Endothelial cell of umbilical vein (primary cell): ENCODE data around the gene YARS2. TPM values are rescaled to one million over a fixed set of nuclear protein-coding genes. Genes with fewer than 3 reads are reported as not detected.
"Not testable (repeated sequence)": the region's sequence is repeated elsewhere in the genome, so short reads cannot be mapped to it uniquely, and the experiment has no call there.

ENCODE experiments used
- BruUV-seq: library from RNA; stranded (reverse); fragments of 400-500 nt; replicated peaks from 2 replicates; lab custom pipeline; 2021; lab: Mats Ljungman, UMichigan
- CTCF ChIA-PET: fragments of 300-600, 350-600 bp; sonication (Branson Sonifier 250); formaldehyde crosslinking; loops from one replicate; lab custom pipeline; 2021; ENCODE audit warnings: antibody characterized with exemption, inconsistent platforms; lab: Charles Lee
- POLR2A ChIA-PET: fragments of 300-600, 350-600 bp; sonication (Branson Sonifier 250); formaldehyde crosslinking; loops from one replicate; lab custom pipeline; 2021; ENCODE audit warnings: antibody characterized with exemption, inconsistent platforms; lab: Charles Lee
- DNase-seq: peaks from one replicate; pipeline ENCODE4 v3.0.0-alpha.2; 2011; ENCODE audit warnings: low read depth, low spot score
- FAIRE-seq: peaks from 2 replicates; lab custom pipeline; 2011; peaks lifted over from hg19 to GRCh38; lab: Jason Lieb, UNC
- H2AFZ ChIP-seq: 2 replicates; pipeline ENCODE4 v1.6.0; 2012; ENCODE audit warnings: low read depth, low read length, control low read depth, inconsistent platforms
- H3K27ac ChIP-seq: 2 replicates; pipeline ENCODE4 v1.5.1; 2011; ENCODE audit warnings: low read depth, mild to moderate bottlenecking, control low read depth, low read length, moderate library complexity; ENCODE audit not compliant: insufficient read depth
- H3K27me3 ChIP-seq, 2 experiments: 2 replicates each; pipeline versions ENCODE4 v1.6.0 to v1.6.1; 2011; ENCODE audit warnings: low read length in 2 of 2, mixed read lengths in 1 of 2; ENCODE audit not compliant: control insufficient read depth in 2 of 2, insufficient read depth in 2 of 2
- H3K36me3 ChIP-seq, 2 experiments: 2 replicates in 1 of 2; 3 replicates in 1 of 2; pipeline ENCODE4 v1.5.1; 2011; ENCODE audit warnings: low read length in 2 of 2, mild to moderate bottlenecking in 1 of 2, moderate library complexity in 1 of 2; ENCODE audit not compliant: control insufficient read depth in 2 of 2, insufficient read depth in 2 of 2; ENCODE audit errors: extremely low read depth in 1 of 2
- H3K4me1 ChIP-seq: 3 replicates; pipeline ENCODE4 v1.5.1; 2011; ENCODE audit warnings: mild to moderate bottlenecking, low read length; ENCODE audit not compliant: control insufficient read depth, insufficient read depth; ENCODE audit errors: extremely low read depth
- H3K4me2 ChIP-seq: 2 replicates; pipeline ENCODE4 v1.6.1; 2011; ENCODE audit warnings: low read length, control low read depth, mixed read lengths; ENCODE audit not compliant: insufficient read depth
- H3K4me3 ChIP-seq, 3 experiments: fragments of 200-600 bp in 1 of 3; sonication (generic), shearing (Covaris generic) in 1 of 3; replicated peaks in 1 of 3; 2 replicates each; pipeline ENCODE4 v1.5.1; 2011 to 2016; ENCODE audit warnings: control low read depth in 3 of 3, low read length in 3 of 3, mild to moderate bottlenecking in 2 of 3, inconsistent platforms in 1 of 3, low read depth in 1 of 3, moderate library complexity in 1 of 3; ENCODE audit not compliant: insufficient read depth in 1 of 3
- H3K79me2 ChIP-seq: 2 replicates; pipeline ENCODE4 v1.6.0; 2012; ENCODE audit warnings: low read length, inconsistent platforms; ENCODE audit not compliant: control insufficient read depth, insufficient read depth
- H3K9ac ChIP-seq: replicated peaks from 2 replicates; pipeline ENCODE3; 2011; ENCODE audit warnings: low read length, control low read depth; ENCODE audit not compliant: insufficient read depth; ENCODE audit errors: extremely low read depth
- H3K9me1 ChIP-seq: replicated peaks from 3 replicates; pipeline ENCODE4 v1.6.0; 2011; ENCODE audit warnings: mild to moderate bottlenecking, low read length; ENCODE audit not compliant: control insufficient read depth, insufficient read depth; ENCODE audit errors: extremely low read depth
- H3K9me3 ChIP-seq: replicated peaks from 2 replicates; pipeline ENCODE4 v1.5.1; 2012; ENCODE audit warnings: low read length, inconsistent platforms; ENCODE audit not compliant: control insufficient read depth, insufficient read depth
- H4K20me1 ChIP-seq: replicated peaks from 2 replicates; pipeline ENCODE3; 2011; ENCODE audit warnings: mild to moderate bottlenecking, low read length; ENCODE audit not compliant: control insufficient read depth, insufficient read depth; ENCODE audit errors: extremely low read depth
- EZH2 ChIP-seq: IDR thresholded peaks from 2 replicates; pipeline ENCODE4 v1.6.1; 2012; ENCODE audit warnings: borderline replicate concordance, low read depth, mild to moderate bottlenecking, moderate library complexity, low read length, inconsistent platforms; ENCODE audit not compliant: severe bottlenecking
- FOS ChIP-seq: IDR thresholded peaks from 2 replicates; pipeline ENCODE4 v1.6.1; 2011; ENCODE audit warnings: mild to moderate bottlenecking, low read length, moderate library complexity, borderline replicate concordance; ENCODE audit not compliant: insufficient read depth
- GATA2 ChIP-seq: IDR thresholded peaks from 2 replicates; pipeline ENCODE4 v1.7.0; 2011; ENCODE audit warnings: low read depth, mild to moderate bottlenecking, moderate library complexity, mixed read lengths, low read length; ENCODE audit not compliant: insufficient read length, insufficient read depth
- JUN ChIP-seq: IDR thresholded peaks from 2 replicates; pipeline ENCODE4 v1.6.1; 2011; ENCODE audit warnings: borderline replicate concordance, low read depth; ENCODE audit not compliant: insufficient read length, insufficient read depth
- MYC ChIP-seq: IDR thresholded peaks from one replicate; pipeline ENCODE4 v1.6.1; 2011; ENCODE audit warnings: mild to moderate bottlenecking, low read depth, low read length
- POLR2A ChIP-seq: IDR thresholded peaks from 2 replicates; pipeline ENCODE4 v1.6.1; 2012; ENCODE audit warnings: low read depth, mild to moderate bottlenecking, control low read depth, low read length
- POLR2AphosphoS5 ChIP-seq: IDR thresholded peaks from 2 replicates; pipeline ENCODE4 v1.6.1; 2012; ENCODE audit warnings: low read depth, mild to moderate bottlenecking, control low read depth, low read length, moderate library complexity; ENCODE audit not compliant: insufficient read depth
- dilution Hi-C: fragments of 300-500 bp; cut with MboI; formaldehyde crosslinking; loops from one replicate; pipeline ENCODE4 v1.15.0; 2019; ENCODE audit warnings: low sequenced_read_pairs; ENCODE audit not compliant: extremely low pct_ligation_motif_present
- intact Hi-C: fragments of 100-400 bp; cut with micrococcal nuclease; formaldehyde crosslinking; loops from one replicate; pipeline ENCODE4 v1.10.0; 2022
- polyA plus RNA-seq, 4 experiments: library from polyadenylated mRNA; depleted of rRNA in 3 of 4; stranded (reverse) in 3 of 4; unstranded in 1 of 4; fragments of >200 nt; gene quantifications; 2 replicates each; pipeline versions ENCODE4 v1.2.1 to v1.2.3, GENCODE V29; 2011 to 2012; ENCODE audit warnings: missing spikeins in 1 of 4
- total RNA-seq: library from RNA; stranded (reverse); gene quantifications from 2 replicates; pipeline ENCODE4 v1.2.3, GENCODE V29; 2021
- TF ChIP-seq, protein P1 (sequence below): IDR thresholded peaks from 2 replicates; pipeline ENCODE4 v1.6.1; 2011; ENCODE audit not compliant: insufficient read depth, insufficient read length
- TF ChIP-seq, protein P2 (sequence below), 2 donors: IDR thresholded peaks; 1 replicate in 1 of 2; 2 replicates in 1 of 2; pipeline ENCODE4 v1.5.1; 2011; ENCODE audit warnings: low read length in 2 of 2, mild to moderate bottlenecking in 2 of 2, moderate library complexity in 2 of 2, control low read depth in 1 of 2, inconsistent platforms in 1 of 2, low read depth in 1 of 2; ENCODE audit not compliant: insufficient read depth in 1 of 2; ENCODE audit errors: extremely low read depth in 1 of 2

Gene YARS2
- total and polyA plus RNA-seq, 2 donors (not counting 3 experiments of a cell fraction or from before 2014, with no cell fraction given), result 24.6 to 26.8 TPM

DNA sequence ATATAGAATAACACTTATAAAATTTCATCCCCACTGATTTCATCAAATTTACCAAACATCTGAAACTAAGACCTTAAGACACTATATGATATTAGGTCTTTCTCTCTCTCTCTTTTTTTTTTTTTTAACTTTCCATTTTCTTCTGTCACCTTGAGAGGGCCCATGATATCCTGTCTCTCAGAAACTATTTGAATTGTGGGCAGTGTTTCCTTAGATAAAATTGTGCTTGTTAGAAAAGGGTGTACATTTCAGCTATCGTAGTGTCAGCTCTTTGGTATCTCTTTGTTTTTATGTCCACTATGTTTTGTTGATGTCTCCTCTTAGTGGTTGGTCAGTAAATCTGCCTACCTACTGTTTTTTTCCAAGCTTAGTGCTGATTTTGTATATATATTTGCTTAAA lies 52.8 kb downstream of the YARS2 start:
- FAIRE-seq, result no peak
- H2AFZ ChIP-seq, result no peak overlapping the region
- no peak for DNase-seq
- no peak overlapping the region for H3K4me2 ChIP-seq
- H3K36me3 ChIP-seq, result peaks cover 0 to 5% of the 10 kb centered on the region in 2 experiments
- H4K20me1 ChIP-seq, result no peaks in the 10 kb centered on the region
- no peaks in the 10 kb centered on the region for H3K9me1 ChIP-seq
- no TSS peak for BruUV-seq
- H3K27ac ChIP-seq, result no peak overlapping the region
- intact Hi-C loops, result no loop called here
- ChIA-PET POLR2A (interaction anchor here (0.8 kb wide), 1 partner anchor 190 kb away, joined by 4 read pairs; no protein-coding TSS in a partner anchor), CTCF (no interaction called here)
- dilution Hi-C loops, result no loop called here
- H3K79me2 ChIP-seq, result peaks cover 22% of the 10 kb centered on the region
- no peaks in the 10 kb centered on the region for H3K4me1 ChIP-seq
- no peak overlapping the region for H3K9ac ChIP-seq
- no peak overlapping the region for H3K4me3 ChIP-seq
- H3K9me3 ChIP-seq, result no peaks in the 10 kb centered on the region
- H3K27me3 ChIP-seq, result no peaks in the 10 kb centered on the region
- TF ChIP-seq JUN, result no peak

DNA sequence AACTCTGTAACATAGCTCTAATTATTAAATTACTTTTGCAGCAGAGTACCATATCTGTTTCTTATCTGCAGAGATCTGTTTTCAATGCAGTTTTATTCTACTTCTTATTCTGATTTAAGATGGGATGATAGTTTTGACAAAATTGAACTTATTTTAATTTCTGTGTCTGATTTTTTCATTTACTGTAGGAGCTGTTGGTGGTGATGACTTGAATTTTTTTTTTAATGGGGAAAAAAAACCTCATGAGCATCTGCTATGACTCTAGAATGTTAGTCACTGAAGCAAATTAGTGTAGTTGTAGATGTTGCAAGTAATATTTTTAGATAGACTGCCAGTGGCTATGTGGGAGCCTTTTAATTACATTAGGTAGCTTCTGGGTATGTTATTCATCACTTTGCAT lies 53.2 kb downstream of the YARS2 start:
- no peaks in the 10 kb centered on the region for H3K9me3 ChIP-seq
- no peaks in the 10 kb centered on the region for H3K9me1 ChIP-seq
- no peak for TF ChIP-seq POLR2A
- TF ChIP-seq JUN, result no peak
- TF ChIP-seq, protein P1, sequence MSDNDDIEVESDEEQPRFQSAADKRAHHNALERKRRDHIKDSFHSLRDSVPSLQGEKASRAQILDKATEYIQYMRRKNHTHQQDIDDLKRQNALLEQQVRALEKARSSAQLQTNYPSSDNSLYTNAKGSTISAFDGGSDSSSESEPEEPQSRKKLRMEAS, result no peak
- TF ChIP-seq GATA2, result no peak
- TF ChIP-seq FOS, result no peak
- TF ChIP-seq EZH2, result no peak
- TF ChIP-seq, protein P2, sequence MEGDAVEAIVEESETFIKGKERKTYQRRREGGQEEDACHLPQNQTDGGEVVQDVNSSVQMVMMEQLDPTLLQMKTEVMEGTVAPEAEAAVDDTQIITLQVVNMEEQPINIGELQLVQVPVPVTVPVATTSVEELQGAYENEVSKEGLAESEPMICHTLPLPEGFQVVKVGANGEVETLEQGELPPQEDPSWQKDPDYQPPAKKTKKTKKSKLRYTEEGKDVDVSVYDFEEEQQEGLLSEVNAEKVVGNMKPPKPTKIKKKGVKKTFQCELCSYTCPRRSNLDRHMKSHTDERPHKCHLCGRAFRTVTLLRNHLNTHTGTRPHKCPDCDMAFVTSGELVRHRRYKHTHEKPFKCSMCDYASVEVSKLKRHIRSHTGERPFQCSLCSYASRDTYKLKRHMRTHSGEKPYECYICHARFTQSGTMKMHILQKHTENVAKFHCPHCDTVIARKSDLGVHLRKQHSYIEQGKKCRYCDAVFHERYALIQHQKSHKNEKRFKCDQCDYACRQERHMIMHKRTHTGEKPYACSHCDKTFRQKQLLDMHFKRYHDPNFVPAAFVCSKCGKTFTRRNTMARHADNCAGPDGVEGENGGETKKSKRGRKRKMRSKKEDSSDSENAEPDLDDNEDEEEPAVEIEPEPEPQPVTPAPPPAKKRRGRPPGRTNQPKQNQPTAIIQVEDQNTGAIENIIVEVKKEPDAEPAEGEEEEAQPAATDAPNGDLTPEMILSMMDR (IDR thresholded peaks at IDR 0.05; ENCODE audit: extremely low read depth in 1 of 2, insufficient read depth in 1 of 2, low read depth in 1 of 2, low read length in 2 of 2), result no peak
- TF ChIP-seq POLR2AphosphoS5, result no peak
- no peak for TF ChIP-seq MYC
- ChIA-PET CTCF (no interaction called here), POLR2A (interaction anchor here (0.8 kb wide), 1 partner anchor 190 kb away, joined by 4 read pairs; no protein-coding TSS in a partner anchor)
- H4K20me1 ChIP-seq, result no peaks in the 10 kb centered on the region
- H3K79me2 ChIP-seq, result peaks cover 25% of the 10 kb centered on the region
- no TSS peak for BruUV-seq
- no peaks in the 10 kb centered on the region for H3K27me3 ChIP-seq
- H3K4me2 ChIP-seq, result no peak overlapping the region
- FAIRE-seq, result no peak
- dilution Hi-C loops, result no loop called here
- intact Hi-C loops, result no loop called here
- no peak overlapping the region for H3K4me3 ChIP-seq
- no peak overlapping the region for H3K27ac ChIP-seq
- H3K9ac ChIP-seq, result no peak overlapping the region
- DNase-seq, result no peak
- no peak overlapping the region for H2AFZ ChIP-seq
- H3K4me1 ChIP-seq, result no peaks in the 10 kb centered on the region
- H3K36me3 ChIP-seq, result peaks cover 0 to 5% of the 10 kb centered on the region in 2 experiments

DNA sequence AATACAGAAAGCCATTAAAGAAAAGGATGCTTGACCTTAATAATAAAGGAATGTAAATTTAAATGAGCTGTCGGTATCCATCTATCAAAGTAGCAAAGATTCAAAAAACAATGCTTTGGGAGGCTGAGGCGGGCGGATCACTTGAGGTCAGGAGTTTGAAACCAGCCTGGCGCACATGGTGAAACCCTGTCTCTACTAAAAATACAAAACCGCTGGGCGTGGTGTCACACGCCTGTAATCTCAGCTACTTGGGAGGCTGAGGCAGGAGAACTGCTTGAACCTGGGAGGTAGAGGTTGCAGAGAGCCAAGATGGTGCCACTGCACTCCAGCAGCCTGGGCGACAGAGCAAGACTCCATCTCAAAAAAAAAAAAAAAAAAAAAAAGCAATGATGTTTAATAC lies 56.3 kb downstream of the YARS2 start:
- H4K20me1 ChIP-seq, H2AFZ ChIP-seq, H3K4me1 ChIP-seq, dilution Hi-C loops, BruUV-seq, H3K4me2 ChIP-seq, H3K9me1 ChIP-seq, intact Hi-C loops, POLR2A ChIA-PET, H3K27me3 ChIP-seq, DNase-seq, H3K9ac ChIP-seq, FAIRE-seq, H3K27ac ChIP-seq, H3K4me3 ChIP-seq, H3K36me3 ChIP-seq, H3K9me3 ChIP-seq: not testable (repeated sequence)
- CTCF ChIA-PET, result interaction anchor here (0.7 to 1.7 kb wide), 2 partner anchors 10 to 27 kb away, joined by 4 to 8 read pairs; no protein-coding TSS in a partner anchor
- H3K79me2 ChIP-seq, result peaks cover 54% of the 10 kb centered on the region
